Stimulated activated CD4-positive, alpha-beta T cell treated with anti-CD3 and anti-CD28 coated beads, TNF-alpha, amount 100 ng/mL, for 4 hours (primary cell): Measurements from ENCODE around the gene NEDD4.

ENCODE experiments used
- DNase-seq, 3 experiments: peaks; one replicate each; pipeline ENCODE4 v3.0.0-alpha.2; 2020; ENCODE audit warnings: low read depth in 3 of 3

The NEDD4 gene

GRCh38 chr15:55784286-55784685, 209.1 kb downstream of the NEDD4 start:
- no peak for DNase-seq

DNA sequence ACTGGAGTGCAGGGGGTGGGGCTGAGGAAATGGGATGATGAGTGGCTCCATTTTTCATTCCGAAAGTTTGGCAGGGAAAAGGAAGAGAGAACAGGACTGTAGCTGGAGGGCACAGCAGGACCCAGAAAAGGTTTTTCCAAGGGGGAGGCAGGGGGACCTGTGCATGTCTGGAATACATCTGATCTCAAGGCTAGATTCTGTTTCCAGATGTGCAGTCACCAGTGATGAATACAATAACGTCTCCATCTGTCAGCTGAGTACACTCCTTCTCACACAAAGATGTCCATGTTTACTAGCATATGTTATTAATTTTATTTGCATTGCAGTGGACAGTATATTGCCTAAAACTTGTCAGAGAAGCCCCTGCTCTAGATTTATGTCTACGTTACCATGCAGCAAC, 210.5 kb downstream of the NEDD4 start:
- DNase-seq, result no peak

DNA sequence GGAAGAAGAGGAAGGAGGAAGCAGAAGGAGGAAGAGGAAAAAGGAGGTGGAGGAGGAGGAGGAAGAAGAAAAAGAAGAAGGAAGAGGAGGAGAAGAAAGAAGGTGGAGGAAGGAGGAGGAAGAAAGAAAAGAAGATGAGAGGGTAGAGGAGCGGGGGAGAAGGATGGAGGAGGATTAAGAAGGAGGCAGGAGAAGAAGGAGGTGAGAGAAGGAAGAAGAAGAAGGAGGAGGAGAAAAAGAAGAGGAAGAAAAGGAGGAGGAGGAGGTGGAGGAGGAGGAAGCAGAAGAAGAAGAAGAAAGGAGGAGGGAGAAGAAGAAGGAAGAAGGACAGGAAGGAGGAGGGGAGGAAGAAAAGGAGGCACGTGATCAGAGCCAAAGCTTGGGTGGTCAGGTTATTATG, 213.1 kb downstream of the NEDD4 start:
- no peak for DNase-seq

- no peak for DNase-seq
Observed at GRCh38 chr15:55778932-55779331, 214.5 kb downstream of the NEDD4 start.
